Heart left ventricle (tissue), 13 donors: Measurements from ENCODE around the gene SLC35G3.

Experiments used
- POLR2A ChIP-seq, 2 donors: fragments of 450-650 bp; IDR thresholded peaks; one replicate each; pipeline ENCODE4 v1.6.1; 2017; ENCODE audit warnings: antibody characterized with exemption in 2 of 2, mild to moderate bottlenecking in 2 of 2, moderate library complexity in 2 of 2
- TF ChIP-seq, protein P1 (sequence below), 12 donors: fragments of 200-600 bp; sonication (generic) in 4 of 12; IDR thresholded peaks; one replicate each; pipeline versions ENCODE4 v1.5.0 to v1.8.0; 2018 to 2022; ENCODE audit warnings: antibody characterized with exemption in 12 of 12, mild to moderate bottlenecking in 5 of 12
- donor health status: ischemic (EF 13 %, LVEDD 7.1; RV severe dilation, severe dysfunction).
- donor health status: DM: no; HTN: yes; CAD: no.
- donor health status: DM: no; HTN: no; CAD: no.
- donor health status: ischemic (EF 25% LVEDD 6.9; RV normal size, moderate dysfunction).
- donor health status: ischemic (EF 25% LVEDD 5.7; RV mildly dilated, moderate dysfunction).
- donor health status: ischemic (EF 35%, LVEDD 5.7; RV mildly dilated, moderate dysfunction).
- donor health status: nonischemic (EF 11% LVEDD 7.7; RV severe dilation, severe dysfunction).
- donor health status: DM: yes; HTN: yes; CAD: no.
- donor health status: PGD.
- donor health status: ischemic (EF 29% LVEDD 5.4; RV normal size, mild dysfunction).
- donor health status: nonischemic (EF 23%, LVEDD 6.1; RV moderate dilation, normal function).

DNA sequence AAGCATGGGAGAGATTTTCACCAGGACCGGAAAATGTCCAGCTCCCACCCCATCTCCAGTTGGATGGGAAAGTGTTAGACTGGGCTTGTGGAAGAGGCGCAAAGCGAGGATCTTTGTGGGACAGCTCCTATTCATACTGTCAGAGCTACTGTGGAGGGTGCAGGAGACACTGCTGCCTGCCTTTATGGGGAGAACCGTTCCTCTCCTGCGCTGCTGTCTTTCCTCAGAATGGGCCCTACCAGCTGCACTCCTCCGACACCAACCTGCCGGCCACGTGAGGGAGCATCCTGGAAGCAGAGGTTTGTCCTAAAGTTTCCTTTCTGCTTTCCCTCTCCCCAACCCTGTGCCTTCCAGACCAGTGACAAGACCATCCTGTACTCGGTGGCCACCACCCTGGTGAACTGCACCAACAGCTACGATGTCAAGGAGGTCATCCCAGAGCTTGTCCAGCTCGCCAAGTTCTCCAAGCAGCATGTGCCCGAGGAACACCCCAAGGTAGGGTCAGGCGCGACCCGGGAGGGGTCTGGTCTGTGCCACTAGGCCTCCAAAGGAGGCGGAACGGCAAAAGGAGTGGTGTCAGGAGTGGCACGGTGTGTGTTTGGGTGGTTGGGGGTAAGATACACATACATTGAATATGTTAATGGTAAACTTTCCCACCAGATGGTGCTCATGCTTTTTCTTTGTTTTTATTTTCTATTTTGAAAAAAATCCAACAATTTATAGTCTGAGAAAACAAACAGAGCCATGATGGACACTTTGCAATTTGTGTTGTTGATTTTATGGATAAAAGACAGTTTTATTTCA, 23.0 kb downstream of the SLC35G3 start:
- TF ChIP-seq, protein P1, sequence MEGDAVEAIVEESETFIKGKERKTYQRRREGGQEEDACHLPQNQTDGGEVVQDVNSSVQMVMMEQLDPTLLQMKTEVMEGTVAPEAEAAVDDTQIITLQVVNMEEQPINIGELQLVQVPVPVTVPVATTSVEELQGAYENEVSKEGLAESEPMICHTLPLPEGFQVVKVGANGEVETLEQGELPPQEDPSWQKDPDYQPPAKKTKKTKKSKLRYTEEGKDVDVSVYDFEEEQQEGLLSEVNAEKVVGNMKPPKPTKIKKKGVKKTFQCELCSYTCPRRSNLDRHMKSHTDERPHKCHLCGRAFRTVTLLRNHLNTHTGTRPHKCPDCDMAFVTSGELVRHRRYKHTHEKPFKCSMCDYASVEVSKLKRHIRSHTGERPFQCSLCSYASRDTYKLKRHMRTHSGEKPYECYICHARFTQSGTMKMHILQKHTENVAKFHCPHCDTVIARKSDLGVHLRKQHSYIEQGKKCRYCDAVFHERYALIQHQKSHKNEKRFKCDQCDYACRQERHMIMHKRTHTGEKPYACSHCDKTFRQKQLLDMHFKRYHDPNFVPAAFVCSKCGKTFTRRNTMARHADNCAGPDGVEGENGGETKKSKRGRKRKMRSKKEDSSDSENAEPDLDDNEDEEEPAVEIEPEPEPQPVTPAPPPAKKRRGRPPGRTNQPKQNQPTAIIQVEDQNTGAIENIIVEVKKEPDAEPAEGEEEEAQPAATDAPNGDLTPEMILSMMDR (IDR thresholded peaks at IDR 0.05), result peak in 9 of 12 donors; percentile 13 to 53 (median 33)
- TF ChIP-seq POLR2A (IDR thresholded peaks at IDR 0.05), result no peak
